ENCODE data around the gene SGCA.

SGCA gene

DNA sequence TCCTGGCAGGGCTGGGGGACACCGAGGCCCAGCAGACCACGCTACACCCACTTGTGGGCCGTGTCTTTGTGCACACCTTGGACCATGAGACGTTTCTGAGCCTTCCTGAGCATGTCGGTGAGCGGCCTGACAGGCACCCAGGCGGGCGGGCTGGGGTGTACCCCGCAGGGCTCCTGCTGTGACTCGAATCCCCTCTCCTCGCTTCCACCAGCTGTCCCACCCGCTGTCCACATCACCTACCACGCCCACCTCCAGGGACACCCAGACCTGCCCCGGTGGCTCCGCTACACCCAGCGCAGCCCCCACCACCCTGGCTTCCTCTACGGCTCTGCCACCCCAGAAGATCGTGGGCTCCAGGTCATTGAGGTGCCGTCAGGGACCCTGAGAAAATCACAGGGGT lies 1.6 kb downstream of the SGCA start:
- DNase-seq (ENCODE audit: low spot score), result no peak

DNA sequence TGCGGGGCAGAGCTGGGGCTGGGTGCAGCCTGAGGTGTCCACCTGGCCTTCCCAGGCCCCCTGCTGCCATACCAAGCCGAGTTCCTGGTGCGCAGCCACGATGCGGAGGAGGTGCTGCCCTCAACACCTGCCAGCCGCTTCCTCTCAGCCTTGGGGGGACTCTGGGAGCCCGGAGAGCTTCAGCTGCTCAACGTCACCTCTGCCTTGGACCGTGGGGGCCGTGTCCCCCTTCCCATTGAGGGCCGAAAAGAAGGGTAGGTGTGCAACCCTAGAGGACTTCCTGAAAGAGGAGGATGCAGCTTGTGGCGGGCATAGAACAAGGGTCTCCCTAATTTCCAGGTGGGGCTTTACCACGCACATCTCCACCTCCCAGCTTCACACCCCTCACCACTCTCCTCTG lies 2.5 kb downstream of the SGCA start:
- DNase-seq (ENCODE audit: low spot score), result no peak

GRCh38 chr17:50169121-50169764 lies 3.4 kb downstream of the SGCA start:
- peak; percentile 72 for DNase-seq (ENCODE audit: low spot score)

- DNase-seq (ENCODE audit: low spot score), result no peak
These were observed 4.2 kb downstream of the SGCA start for GRCh38 chr17:50169881-50170459.

DNA sequence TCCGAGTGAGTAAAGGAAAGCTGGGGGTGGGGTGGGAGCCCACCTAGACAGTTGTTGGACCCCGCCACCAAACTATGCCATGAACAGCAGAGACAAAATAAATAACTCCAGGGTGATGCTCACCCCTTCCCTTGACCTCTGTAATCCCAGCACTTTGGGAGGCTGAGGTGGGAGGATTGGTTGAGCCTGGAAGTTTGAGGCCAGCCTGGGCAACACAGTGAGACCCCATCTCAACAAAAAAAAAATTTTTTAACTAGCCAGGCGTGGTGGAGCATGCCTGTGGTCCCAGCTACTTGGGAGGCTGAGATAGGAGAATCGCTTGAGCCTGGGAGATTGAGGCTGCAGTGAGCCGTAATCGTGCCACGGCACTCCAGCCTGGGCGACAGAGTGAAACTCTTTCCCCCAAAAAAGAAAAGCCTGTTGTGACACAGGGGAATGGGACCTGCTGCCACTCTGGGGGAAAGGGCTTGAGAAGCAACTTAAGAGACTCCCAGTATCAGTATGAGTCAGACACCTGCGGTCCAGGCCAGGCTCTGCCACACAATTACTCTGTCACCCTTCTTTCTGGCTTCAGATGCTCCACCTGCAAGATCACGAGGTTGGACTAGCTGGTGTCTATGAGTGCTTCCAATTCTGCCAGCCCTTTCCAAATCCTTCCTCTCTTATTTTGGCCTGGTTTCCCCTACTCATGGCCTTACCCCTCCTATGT lies 5.0 kb downstream of the SGCA start:
- DNase-seq (ENCODE audit: low spot score), result no peak

- DNase-seq (ENCODE audit: low spot score), result no peak
These were observed 5.7 kb downstream of the SGCA start for GRCh38 chr17:50171371-50172071.

DNA sequence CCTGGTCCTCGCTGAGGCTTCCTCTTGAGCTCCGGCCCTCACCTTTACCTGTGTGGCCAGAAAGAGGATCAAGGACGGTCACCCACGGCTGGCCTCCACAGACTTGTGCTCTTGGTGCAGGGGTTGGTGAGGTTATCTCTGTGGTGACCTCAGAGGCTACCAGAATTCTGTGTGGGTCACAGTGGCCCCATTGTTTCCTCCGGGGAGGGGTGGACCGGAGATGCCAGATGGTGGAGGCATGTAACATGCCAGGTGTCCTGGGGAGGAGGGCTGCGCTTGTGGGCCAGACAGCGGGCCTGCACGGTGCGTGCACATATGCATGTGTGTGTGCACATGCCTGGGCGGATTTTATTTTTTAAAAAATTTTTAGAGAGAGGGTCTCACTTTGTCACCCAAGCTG lies 6.3 kb downstream of the SGCA start:
- no peak for DNase-seq (ENCODE audit: low spot score)

- DNase-seq (ENCODE audit: low spot score), result no peak
These were observed 7.1 kb downstream of the SGCA start for GRCh38 chr17:50172936-50173334.

DNA sequence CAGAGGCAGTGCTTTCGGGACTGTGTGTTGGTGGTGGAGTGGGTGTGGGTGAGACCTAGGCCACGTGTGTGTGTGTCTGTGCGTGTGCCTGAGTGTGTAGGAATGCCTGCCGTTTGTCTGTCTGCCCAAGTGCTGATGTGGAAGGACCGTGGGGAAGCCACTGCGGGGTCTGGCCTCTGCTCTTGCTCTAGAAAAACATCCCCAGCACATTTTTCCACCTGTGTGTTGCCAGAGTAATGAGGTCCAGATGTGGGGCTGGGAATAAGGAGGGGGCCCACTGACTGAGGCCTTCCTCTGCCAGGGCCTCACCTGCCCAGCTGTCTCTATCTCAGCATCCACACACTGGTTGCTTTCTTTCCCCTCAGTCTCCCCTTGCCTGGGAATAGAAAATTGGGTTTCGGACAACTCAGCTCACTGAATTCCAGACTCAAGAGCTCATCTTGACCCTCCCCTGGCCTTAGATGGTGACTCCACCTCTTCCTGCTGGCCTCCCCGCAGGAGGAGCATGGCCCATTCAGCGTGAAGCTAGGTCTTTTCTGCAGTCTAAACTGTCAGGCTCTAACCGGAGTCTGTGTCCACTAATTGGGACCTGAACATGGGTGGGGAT lies 7.6 kb downstream of the SGCA start:
- DNase-seq (ENCODE audit: low spot score), result peak; percentile 89

- no peak for DNase-seq (ENCODE audit: low spot score)
These were observed 8.6 kb downstream of the SGCA start for GRCh38 chr17:50174444-50174843.

DNA sequence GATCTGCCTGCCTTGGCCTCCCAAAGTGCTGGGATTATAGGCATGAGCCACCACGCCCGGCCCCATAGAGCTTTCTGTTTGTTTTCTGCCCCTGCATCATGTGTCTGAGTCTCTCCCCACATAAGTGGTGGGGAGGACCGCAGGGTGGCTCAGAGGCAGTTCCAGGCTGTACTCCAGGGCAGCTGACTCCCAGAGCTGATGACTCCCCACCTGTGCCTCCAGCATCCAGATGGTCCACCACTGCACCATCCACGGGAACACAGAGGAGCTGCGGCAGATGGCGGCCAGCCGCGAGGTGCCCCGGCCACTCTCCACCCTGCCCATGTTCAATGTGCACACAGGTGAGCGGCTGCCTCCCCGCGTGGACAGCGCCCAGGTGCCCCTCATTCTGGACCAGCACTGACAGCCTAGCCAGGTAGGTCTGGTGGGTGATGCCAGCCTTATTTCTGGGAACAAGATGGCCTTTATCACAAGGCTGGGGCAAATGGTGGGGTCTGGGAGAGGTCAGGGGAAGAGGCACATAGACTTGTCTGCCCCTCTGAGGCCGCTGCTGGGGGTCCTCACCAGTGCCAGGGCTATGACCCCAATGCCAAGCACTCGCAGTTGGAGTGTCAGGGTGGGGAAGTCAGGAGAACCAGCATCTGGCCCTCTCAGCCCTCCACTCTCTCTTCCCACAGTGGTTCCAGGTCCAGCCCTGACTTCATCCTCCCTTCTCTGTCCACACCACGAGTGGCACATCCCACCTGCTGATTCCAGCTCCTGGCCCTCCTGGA lies 9.4 kb downstream of the SGCA start:
- no peak for DNase-seq (ENCODE audit: low spot score)

DNA sequence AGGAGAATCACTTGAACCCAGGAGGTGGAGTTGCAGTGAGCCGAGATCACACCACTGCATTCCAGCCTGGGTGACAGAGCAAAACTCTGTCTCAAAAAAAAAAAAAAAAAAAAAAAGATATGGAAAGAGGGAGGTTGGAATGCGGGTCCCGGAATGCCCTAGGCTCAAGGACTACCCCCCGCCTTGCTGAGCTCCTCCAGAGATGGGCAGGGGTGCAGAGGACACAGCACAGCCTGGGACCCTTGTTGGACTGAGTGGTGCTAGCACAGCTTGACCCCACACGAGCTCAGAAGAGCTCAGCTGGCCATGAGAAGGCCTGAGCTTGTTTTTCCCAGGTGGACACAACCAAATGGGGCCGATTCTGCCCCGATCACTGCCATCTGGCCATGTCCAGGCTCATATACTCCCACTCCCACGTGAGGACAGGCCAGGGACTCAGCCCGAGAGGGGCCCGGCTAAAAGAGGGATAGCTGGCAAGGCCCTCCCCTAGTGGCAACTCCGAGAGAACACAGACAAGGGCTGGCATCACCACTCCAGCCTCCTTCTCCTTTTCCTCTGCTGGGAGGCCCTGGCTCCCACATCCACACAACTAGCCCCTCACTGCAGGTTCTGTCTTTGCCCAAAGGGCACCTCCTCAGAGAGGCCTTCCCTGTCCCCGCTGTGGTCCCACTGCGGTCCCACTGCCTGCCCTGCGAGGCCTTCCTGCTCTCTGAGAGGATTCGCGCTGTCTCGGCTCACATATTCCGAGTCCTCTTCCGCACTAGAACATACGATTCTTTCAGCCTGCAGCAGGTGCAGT lies 11.0 kb downstream of the SGCA start:
- DNase-seq (ENCODE audit: low spot score), result no peak

DNA sequence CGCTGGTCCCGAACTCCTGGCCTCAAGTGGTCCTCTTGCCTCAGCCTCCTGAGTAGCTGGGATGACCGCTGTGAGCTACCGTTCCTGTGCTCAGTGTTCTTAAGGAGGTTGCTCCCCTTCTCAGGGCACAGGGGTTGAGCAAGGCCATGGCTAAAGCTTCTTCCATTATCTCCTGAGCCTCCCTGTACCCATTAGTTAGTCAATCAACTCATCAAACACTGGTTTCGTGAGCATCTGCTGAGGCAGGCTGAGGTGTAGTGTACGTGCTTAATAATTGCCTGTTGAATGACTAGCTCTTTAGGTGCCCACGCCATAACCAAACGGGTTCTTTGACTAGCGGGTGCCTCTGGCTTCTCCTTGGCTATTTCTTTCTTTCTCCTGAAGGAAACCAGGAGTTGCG lies 11.7 kb downstream of the SGCA start:
- no peak for DNase-seq (ENCODE audit: low spot score)

DNA sequence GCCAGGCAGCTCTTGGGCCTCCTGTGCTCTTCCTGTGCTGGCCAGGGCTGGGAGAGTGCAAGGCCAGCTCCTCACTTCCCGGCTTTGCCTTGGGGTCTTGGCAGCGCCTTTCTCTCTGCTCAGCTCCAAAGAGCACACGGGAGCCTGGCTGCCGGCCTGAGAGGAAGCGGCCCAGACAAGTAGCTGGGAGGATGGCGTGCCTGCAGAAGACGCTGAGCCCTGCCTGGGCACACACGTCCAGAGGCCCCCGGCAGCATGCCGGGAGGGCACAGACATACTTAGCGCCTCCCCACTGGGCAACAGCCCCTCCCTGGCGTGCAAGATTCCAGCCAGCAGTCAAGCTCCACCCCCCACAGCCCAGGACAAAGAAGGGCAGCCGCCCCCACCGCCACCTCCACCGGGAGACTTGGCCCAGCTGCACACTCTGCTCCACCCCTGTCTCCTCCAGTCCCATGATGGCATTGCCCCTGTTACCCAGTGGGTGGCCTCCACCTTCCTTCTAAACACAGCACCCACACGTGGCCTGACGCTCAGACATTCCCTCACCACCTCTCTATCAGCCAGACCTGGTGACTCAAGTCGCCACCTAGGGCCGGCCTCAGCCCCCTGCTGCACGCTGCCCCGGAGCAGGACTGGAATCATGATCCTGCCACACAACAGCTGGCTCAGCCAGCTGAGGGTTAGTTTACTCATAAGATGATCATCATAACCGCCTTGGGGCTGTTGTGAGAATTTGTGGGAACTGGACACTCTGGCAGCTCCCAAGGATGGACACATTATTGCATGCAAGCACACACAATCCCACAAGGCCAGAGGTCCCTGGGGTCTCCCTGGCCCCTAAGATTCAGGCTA lies 12.4 kb downstream of the SGCA start:
- DNase-seq (ENCODE audit: low spot score), result peak; percentile 85

DNA sequence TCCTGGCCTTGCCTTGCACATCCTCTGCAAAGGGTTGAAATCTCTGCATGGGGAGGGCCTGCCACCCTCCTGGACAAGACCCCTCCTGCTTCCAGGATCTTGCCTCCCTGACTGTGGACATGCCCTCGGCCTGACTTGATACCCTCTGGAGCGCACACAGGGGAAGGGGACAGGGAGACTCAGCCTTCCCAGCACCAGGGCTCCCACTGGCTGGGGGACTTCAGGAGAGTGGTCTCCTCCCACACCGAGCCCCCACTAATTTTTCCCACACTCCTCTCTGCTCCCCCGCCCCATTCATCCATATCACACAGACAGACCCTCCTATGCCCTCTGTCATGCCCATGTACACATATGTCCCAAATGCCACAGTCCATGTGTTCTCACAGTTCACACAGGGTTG lies 14.3 kb downstream of the SGCA start:
- DNase-seq (ENCODE audit: low spot score), result no peak

- DNase-seq (ENCODE audit: low spot score), result no peak
These were observed 14.8 kb downstream of the SGCA start for GRCh38 chr17:50180620-50181019.

GRCh38 chr17:50181144-50181543 lies 15.3 kb downstream of the SGCA start:
- no peak for DNase-seq (ENCODE audit: low spot score)

DNA sequence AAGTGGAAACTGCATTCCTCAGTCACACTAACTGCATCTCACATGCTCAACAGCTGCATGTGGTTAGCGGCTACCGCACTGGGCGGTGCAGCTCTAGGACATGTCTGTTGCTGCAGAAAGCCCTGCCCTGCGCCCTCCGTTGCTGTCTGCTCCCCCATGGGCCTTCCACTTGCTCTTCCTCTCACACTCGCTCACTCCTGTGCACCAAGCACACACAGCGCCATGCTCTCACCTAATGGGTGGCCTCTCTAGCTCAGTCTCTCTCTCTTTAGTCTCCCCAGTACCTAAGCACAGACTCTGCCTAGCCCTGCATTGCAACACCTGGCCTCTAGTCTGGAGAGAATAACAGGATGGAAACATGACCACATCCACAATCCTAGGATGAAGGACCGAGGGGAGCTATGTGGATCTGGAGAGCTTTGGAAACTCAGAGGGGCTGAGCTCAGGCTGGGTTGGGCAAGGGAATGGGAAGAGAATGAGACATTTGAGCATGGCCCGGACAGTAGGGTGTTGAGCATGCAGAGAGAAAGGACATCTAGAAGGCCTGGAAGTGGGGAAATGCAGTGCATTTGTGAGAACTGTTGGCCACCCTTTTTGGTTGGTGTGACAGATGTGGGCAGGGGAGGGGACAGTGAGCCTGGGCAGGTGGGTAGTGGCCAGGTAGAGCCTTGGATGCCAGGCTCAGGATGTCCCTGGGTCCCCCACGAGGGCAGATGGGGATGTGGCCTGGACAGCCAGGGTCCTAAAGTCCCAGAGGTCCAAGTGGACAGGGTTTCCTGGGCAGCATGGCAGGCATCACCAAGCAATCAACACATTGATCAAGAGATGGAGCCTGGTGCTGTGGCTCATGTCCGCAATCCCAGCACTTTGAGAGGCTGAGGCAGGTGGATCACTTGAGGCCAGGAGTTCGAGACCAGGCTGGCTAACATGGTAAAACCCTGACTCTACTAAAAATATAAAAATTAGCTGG lies 16.1 kb downstream of the SGCA start:
- DNase-seq (ENCODE audit: low spot score), result no peak
